Astrocyte of the spinal cord (primary cell): ENCODE data around the gene RGS6.
A peak's percentile ranks its signal among the peaks of the same experiment; 100 is the strongest.

Experiments
- DNase-seq: peaks from one replicate; pipeline ENCODE4 v3.0.0; 2011; ENCODE audit warnings: low read depth, low spot score
- H3K4me3 ChIP-seq: 2 replicates; pipeline ENCODE4 v1.5.1; 2011; ENCODE audit warnings: low read depth, mild to moderate bottlenecking, low read length, moderate library complexity
- in situ Hi-C: cut with HindIII; loops from 2 replicates; pipeline ENCODE4 v1.10.0; 2017; ENCODE audit warnings: low sequenced_read_pairs
- TF ChIP-seq, protein P1 (sequence below): IDR thresholded peaks from 2 replicates; pipeline ENCODE4 v1.5.1; 2012; ENCODE audit warnings: low read depth, mild to moderate bottlenecking, low read length, inconsistent platforms

The RGS6 gene

DNA sequence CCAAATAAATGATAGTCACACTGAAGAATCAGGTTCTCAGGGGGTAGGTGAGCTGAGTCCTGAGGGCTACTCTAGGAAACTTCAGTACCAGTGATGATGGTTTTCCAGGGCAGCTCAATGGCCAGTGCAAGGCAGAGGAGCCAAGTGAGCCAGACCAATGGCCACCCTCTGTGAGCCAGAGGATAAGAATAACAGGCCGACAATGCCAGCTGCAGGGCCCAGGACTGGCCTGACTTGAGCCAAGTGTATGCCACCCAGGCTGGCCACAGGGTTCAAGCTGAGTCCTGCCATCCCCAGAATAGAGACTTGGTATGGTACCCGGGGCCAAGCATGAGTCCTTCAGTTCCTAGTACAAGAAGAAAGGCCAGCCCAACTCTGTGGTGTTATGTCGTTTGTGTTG lies 606.2 kb downstream of the RGS6 start:
- H3K4me3 ChIP-seq: no peak overlapping the region
- no peak for DNase-seq
- TF ChIP-seq, protein P1, sequence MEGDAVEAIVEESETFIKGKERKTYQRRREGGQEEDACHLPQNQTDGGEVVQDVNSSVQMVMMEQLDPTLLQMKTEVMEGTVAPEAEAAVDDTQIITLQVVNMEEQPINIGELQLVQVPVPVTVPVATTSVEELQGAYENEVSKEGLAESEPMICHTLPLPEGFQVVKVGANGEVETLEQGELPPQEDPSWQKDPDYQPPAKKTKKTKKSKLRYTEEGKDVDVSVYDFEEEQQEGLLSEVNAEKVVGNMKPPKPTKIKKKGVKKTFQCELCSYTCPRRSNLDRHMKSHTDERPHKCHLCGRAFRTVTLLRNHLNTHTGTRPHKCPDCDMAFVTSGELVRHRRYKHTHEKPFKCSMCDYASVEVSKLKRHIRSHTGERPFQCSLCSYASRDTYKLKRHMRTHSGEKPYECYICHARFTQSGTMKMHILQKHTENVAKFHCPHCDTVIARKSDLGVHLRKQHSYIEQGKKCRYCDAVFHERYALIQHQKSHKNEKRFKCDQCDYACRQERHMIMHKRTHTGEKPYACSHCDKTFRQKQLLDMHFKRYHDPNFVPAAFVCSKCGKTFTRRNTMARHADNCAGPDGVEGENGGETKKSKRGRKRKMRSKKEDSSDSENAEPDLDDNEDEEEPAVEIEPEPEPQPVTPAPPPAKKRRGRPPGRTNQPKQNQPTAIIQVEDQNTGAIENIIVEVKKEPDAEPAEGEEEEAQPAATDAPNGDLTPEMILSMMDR: no peak
- in situ Hi-C loops: no loop called here

DNA sequence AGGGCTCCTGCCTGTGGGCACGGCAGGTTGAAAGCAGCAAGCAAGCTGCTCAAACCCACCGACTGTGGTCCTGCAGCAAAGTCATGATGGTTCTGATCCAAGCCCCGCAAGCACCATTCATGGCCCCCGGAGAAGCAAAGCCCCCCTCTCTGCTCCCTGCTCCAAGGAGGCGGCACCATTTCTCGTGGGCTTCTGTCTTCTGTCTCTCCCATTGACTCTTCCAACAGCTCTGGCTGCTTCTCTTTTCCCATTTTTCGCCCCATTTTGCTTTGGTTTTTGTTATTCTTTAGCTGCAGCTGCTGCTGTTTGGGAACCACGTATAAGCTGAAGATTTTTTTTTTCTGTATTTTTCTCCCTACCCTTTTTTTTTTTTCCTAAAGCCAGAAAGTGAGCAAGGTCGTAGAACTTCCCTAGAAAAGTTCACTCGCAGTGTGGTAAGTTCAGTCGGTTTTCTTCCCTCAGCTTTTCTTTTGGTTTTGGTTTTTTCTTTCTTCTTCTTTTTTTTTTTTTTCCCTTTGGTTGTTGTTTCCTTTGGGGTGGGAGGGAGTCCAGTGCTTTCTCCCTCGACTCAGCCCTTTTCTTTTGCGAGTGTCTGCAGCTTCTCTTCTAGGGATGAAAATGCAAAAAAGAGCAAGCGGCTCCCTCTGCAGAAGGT lies 607.6 kb downstream of the RGS6 start:
- TF ChIP-seq, protein P1: no peak
- in situ Hi-C loops: no loop called here
- no peak overlapping the region for H3K4me3 ChIP-seq
- DNase-seq: no peak

DNA sequence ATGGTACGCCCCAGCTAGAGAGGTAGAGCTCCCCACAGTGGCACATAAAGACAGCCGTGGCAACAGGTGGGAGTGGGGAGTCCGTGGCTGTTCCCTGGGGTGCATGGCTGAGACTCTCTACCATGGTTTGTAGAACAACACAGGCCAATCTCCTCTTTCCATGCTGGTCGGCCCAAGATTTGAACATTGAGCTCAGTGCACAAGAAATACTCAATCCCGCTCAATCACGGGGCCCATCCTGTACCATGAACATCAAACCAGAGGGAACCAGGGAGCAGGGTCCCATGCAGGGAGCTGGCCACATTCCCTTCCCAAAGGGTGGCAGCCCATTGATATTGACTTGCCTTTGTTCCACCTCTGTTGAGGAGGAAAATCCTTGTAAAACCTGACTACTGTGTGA lies 608.6 kb downstream of the RGS6 start:
- TF ChIP-seq, protein P1: no peak
- DNase-seq: no peak
- in situ Hi-C loops: no loop called here
- no peak overlapping the region for H3K4me3 ChIP-seq

DNA sequence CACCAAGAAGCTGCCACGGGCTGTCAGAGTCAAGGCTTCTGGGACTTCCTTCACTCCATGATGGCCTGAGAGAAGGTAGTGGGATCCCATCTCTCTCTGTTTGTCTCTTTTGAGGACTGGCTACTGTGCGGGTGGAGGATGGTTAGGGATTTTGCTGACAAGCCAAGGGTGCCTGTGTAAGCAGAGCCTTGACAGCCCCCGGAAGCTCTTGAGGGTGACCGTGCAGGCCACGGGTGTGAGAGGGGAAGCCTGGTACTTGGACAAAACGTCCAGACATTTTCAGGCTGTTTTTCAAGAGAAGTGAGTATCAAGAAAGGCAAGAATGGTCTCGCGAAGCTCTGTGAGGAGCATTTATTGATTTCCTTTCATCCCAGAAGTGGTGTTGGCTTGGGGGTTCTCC lies 609.3 kb downstream of the RGS6 start:
- no peak overlapping the region for H3K4me3 ChIP-seq
- DNase-seq: no peak
- TF ChIP-seq, protein P1: no peak
- in situ Hi-C loops: no loop called here

DNA sequence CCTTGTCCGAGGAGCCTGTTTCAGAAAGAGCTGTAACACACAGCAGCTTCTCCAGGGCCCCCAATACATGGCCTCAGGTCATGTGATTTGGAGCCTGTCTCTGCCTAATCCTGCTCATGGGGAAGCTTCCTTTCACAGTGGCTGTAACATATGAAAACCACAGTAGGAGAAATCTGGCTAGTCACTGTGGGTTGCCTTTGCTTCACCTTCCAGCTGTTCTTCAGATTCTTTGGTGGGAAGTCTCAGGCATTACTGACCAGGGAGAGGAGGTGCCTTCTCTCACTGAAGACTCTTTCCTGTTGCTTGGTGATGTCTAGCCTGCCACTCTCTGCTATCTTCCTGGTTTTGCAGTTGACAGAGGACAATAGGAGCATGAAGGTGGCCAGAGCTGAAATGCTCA lies 611.1 kb downstream of the RGS6 start:
- in situ Hi-C loops: no loop called here
- TF ChIP-seq, protein P1: no peak
- peak; percentile 44 for DNase-seq
- no peak overlapping the region for H3K4me3 ChIP-seq

DNA sequence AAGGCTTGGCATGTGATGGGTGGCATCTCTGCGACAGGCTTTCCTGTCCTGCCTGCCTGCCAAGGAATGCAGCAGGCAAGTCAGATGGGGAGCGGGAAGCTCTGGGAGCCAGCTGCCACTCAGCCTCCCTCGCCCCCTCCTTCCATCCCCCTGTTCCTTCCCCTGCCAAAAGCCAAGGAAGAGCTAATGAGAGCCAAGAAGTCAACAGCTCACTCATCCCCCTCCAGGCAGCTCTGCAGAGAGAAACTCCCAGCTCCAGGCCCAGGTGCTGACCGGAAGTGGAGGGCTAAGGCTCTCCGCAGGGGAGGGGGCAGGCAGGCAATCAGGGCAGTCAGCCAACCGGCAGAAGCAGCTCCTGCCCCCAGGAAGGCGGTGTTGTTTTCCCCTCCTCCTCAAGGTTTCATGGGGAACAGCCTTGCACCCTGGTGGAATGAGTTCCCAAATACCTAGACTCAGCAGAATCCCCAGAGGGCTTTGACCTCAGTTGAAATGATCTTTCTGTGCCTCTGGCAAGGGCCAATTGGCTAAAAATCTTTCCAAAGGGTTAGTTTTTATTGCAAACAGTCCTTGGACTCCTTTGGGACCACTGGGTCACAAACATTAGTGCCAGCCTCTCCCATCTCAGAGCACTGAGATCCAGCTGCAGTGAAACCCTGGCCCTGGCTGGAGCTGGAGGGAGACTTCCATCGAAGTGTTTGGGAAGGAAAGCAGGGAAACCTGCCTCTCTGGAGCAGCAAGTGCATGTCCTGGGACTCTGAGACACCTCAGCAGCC lies 612.6 kb downstream of the RGS6 start:
- H3K4me3 ChIP-seq: no peak overlapping the region
- in situ Hi-C loops: no loop called here
- DNase-seq: no peak
- TF ChIP-seq, protein P1: no peak
